NOMO-1 treated with DMSO at 0.1 percent for 48 hours (cell line): Measurements from ENCODE around the gene TMEM178A.
"Not testable (repeated sequence)": the region's sequence is repeated elsewhere in the genome, so short reads cannot be mapped to it uniquely, and the experiment has no call there.

Experiments
- DNase-seq: peaks from one replicate; lab custom pipeline; 2025; ENCODE audit not compliant: unreplicated experiment; lab: John Stamatoyannopoulos, UW

Gene TMEM178A

GRCh38 chr2:39647104-39647765 is 18.5 kb upstream of the TMEM178A start:
- DNase-seq = no peak

GRCh38 chr2:39648580-39648979 is 17.1 kb upstream of the TMEM178A start:
- no peak for DNase-seq

DNA sequence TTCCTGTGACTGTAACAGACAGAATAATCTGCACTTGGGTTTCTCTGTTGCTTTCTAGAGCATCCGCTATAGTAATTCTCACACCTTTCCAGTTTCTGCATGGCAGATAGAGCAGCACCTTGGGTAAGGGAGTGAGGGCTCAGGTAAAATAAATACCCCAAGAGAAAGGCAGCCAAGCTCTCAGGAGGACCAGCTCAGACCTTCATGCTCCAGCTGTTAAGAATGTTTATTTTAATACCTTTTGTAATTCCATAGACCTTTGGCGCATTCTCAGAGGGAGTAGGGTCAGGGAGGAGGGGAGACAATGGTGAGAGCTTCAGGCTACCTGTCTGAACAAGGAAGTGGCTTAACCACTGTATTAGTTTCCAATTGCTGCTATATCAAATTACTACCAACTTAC is 16.2 kb upstream of the TMEM178A start:
- DNase-seq = no peak

DNA sequence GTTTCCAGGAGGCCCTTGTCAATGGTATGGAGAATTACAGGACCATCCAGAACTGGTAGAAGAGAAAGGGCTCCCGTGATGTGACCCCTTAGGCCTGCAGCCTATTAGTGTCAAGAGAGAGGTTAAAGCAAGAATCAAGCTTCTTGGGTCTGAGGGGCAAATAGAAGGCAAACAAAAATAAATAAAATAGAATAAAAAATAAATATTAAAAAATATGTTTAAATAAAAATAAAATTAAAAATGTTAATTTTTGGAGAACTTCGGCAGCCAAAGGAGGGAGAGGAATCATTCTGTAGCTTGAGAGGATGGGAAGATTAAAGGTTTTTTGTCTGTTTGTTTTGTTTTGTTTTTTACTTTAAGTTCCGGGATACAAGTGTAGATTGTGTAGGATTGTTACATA is 15.2 kb upstream of the TMEM178A start:
- DNase-seq = no peak

GRCh38 chr2:39656215-39656614 is 9.5 kb upstream of the TMEM178A start:
- DNase-seq = not testable (repeated sequence)

DNA sequence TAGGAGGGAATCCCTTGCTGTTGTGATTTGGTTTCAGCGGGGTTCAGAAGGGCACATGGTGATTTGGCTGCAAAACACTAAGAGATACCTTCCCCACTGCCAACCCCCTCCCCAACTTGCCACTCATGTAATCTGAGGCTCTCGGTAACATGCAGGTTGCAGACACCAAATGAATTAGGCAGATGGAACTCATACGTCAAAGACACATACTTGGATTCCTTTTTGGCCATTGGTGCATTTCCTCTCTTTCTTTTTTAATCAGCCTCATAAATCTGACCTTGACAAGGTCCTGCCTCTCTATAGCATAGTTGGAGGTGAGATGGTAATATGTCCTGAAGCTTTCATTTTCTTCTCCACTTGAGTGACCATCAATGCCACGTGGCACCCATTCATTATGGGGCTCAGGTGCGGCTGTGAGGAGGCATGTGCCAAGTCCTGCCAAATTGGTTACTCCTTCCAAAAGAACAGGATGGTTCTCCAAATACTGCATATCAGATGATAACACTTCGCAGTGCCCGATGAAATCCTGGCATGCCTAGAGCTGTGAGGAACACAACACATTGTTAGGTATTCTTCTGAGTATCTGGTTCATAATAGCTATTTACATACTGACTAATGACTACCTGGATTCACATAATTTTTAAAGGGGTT is 8.3 kb upstream of the TMEM178A start:
- DNase-seq = no peak

DNA sequence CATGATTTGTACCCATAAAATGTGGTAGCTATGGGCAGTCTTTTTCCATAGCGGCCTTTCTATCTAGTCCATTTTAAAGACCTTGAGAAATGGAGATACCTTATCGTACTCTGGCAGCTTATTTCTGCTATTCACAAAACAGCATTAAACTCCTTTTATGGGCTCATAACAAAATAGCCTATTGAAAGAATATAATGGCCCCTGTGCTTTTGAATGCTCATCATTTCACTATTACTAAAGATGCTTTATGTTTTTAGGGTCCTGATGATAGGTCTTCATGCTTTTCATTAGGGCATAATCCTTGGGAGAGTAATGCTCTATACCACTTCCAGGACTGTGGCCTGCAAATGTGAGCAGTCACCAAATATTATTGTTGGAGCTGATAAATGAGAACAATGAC is 7.3 kb upstream of the TMEM178A start:
- no peak for DNase-seq

GRCh38 chr2:39659765-39660611 is 5.7 kb upstream of the TMEM178A start:
- no peak for DNase-seq

GRCh38 chr2:39660612-39661236 is 5.0 kb upstream of the TMEM178A start:
- no peak for DNase-seq

DNA sequence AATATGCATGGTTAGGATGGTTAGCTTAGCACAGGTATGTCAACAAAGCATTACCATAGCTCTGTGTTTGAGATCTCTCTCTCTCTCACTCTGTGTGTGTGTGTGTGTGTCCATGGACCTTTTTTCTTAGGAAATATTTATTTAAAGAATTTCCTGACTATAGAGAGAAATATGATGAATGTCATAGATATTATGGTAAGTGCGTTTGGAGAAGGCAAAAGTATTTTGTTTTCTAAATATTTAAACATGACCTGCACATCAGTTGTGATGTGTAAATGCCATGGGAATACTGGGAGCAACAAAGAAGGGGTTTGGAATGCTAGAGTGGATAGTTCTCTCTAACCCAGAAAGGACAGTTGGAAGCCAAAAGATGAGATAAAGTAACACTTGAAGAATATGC is 3.9 kb upstream of the TMEM178A start:
- DNase-seq = no peak

DNA sequence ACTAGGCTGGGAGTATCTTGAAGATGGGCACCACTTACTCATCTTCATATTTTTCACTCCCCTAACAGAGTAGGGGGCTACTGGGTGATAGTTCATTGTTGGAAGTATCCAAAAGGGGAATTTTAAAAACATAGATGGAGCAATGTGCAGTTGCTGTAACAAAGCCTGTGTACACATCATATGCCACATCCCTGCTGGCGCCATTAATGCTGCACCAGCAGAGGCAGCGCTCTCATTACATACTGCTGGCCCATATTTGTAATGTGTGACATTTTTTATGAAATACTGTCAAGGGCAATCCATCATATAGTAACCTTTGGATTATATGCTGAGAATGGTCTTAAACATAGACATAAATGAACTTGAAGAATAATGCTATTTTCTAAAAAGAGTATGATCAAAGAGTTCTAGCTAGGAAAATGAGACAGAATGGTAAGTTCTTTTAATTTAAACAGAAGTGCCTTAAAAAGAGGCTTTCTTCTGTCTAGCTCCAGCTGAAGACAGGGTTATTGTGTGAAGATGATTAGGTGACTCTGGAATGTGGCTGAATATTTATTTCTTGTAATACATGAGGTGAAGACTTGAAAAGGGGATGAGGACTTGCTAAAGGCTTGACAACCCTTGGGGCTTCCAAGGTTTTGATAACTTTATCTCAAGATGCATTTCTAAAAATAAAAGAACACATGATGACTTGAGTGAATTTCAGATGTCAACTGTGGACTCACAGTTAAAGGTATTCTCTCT is 2.4 kb upstream of the TMEM178A start:
- DNase-seq = no peak

GRCh38 chr2:39664232-39664887 is 1.4 kb upstream of the TMEM178A start:
- DNase-seq = peak; percentile 8

DNA sequence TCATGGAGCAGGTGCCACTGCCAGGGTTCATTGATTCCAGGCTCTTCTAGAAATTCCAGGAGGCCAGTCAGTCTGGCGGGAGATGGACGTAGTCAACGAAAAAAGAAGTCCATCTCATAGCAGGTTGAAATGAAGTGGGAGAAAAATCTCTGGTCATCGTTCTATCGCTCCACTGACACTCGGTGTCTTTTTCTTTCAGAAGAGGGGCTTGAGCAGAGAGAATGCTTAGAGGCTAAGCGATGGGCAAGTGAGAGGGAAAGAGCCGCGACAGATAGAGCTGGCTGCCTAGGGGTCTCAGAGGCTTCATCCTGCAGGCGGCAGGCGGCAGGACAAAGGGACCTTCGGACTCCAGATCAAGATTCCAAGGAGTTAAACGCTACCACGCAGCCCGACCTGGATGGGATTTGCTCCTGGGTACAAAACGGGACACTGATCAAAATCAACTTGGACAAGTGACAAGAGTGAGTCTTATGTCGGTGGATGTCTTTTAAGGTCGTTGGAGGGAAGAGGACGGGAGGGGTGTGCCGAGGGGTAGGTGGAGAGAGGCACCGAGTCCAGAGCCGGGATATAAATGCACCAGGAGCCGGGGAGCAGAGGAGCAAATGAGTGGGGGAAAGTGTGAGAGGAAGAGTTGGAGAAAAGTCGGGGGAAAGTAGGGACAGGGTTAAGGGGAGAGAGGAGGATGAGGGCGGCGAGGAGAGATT is 677 bp upstream of the TMEM178A start:
- no peak for DNase-seq

DNA sequence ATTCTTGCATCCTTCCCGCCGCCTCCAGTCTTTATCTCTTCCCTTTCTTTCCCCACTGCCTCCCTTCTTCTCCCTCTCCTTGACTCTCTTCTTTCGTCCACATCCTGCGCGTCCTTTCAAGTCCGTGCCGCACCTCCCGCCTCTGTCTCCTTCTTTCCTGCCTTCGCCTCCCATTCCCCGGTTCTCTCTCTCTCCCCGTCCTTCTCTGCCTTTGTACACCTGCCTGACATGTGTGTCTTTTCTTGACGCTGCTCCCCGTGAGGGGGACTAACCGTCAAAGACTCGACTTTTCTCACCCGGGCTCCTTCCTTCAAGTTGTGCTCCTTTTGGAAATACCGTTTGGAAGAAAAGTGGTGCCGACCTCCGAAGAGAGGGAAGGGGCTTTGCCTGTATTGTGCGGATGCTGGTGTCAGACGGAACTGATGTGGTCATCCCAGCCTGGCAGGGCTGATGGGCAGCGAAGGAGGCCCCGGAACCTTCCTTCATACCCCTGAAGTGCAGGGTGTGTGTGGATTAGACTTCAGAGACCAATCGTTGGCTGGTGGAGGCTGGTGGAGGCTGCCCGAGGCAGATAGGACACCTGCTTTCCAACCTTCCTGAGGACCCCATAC is 879 bp downstream of the TMEM178A start:
- DNase-seq = no peak

- no peak for DNase-seq
These were observed 1.6 kb downstream of the TMEM178A start for GRCh38 chr2:39667104-39667885.

DNA sequence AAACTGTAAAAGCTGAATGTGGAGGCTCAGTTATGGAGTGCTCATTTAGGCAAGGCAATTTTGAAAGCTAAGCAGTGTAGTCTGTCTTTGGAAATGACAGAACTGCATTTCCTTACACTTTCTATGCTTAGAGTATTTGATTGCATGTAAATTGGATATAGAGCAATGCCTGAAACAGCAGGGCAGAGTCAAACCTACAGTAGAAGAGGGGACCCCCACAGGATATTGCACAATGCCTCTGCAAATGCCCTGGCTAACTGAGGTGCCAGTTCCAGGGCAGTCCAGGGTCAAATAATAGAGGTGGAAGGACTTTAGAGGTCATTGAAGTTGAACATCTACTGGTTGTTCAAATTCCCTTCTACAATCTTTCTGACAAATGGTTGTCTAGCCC is 2.2 kb downstream of the TMEM178A start:
- no peak for DNase-seq

DNA sequence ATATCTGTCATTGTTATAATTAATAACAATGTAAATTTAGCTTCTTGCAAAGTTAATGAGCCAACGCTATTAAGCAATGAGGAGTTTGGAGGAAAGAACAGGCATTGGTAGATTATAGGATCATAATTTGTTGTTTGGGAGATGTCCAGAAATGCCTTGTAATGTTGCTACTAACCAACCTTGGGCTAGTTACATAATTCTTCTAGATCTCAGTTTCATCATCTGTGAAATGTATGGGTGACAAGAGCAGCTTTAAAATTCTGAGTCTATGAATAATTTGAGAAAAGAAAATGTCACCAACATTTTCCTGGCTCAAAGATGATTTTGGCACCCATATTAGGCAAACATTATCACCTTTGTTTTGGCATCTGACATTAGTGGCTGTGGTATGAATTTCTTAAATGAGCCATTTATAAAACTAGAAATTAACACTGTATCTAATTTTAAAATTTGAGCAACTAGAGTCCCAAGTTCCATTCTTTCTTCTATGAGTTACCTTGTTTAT is 2.9 kb downstream of the TMEM178A start:
- DNase-seq = no peak

DNA sequence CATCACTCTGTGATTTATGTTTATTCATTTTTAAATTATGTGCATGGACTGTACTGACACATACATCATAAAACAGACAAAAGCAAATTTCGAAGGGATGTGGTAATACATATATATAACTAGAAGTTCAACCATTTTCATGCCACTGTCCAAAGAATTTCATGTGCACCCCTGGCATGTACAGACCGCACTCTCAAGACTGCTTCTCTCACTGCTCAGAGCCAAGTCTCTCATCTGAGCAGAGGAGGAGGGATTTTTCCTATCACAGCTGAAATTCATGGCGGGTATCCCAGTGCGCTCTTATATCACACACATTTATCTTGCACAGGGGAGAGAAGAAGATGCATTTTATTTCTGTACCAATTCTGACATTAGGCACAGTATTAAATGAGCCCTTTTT is 5.9 kb downstream of the TMEM178A start:
- DNase-seq = no peak
